ENCODE measurements around the gene MAL. TPM values are rescaled to one million over a fixed set of nuclear protein-coding genes. Genes with fewer than 3 reads are reported as not detected.
"Not testable (repeated sequence)": the region's sequence is repeated elsewhere in the genome, so short reads cannot be mapped to it uniquely, and the experiment has no call there.

The MAL gene
- total RNA-seq, 1 donor from 2014 or later: 4.4 TPM

- Histone ChIP-seq H3K4me3 (no peak overlapping the region), H3K27me3 (ENCODE audit: low read depth) (no peaks in the 10 kb centered on the region), H3K9me3 (replicated peaks) (no peaks in the 10 kb centered on the region), H3K27ac (replicated peaks) (no peak overlapping the region), H3K36me3 (peaks cover 81% of the 10 kb centered on the region), H3K4me1 (no peaks in the 10 kb centered on the region)
- no peak for DNase-seq
- TF ChIP-seq CTCF (IDR thresholded peaks at IDR 0.05; ENCODE audit: borderline replicate concordance): no peak
- intact Hi-C loops (cut with micrococcal nuclease): no loop called here
These were observed 61.9 kb downstream of the MAL start for GRCh38 chr2:95087379-95087778.

- H3K4me1 ChIP-seq: no peaks in the 10 kb centered on the region
- intact Hi-C loops (cut with micrococcal nuclease): no loop called here
- DNase-seq: no peak
- TF ChIP-seq CTCF (IDR thresholded peaks at IDR 0.05; ENCODE audit: borderline replicate concordance): no peak
- H3K27ac ChIP-seq (replicated peaks): no peak overlapping the region
- H3K4me3 ChIP-seq: no peak overlapping the region
- H3K27me3 ChIP-seq (ENCODE audit: low read depth): no peaks in the 10 kb centered on the region
- peaks cover 79% of the 10 kb centered on the region for H3K36me3 ChIP-seq
- H3K9me3 ChIP-seq (replicated peaks): no peaks in the 10 kb centered on the region
These were observed 66.5 kb downstream of the MAL start for GRCh38 chr2:95091885-95092555.

GRCh38 chr2:95098273-95098672 is 72.8 kb downstream of the MAL start:
- H3K27ac ChIP-seq (replicated peaks); H3K27me3 ChIP-seq (ENCODE audit: low read depth); intact Hi-C loops (cut with micrococcal nuclease); H3K4me1 ChIP-seq; DNase-seq; H3K4me3 ChIP-seq: not testable (repeated sequence)
- Histone ChIP-seq H3K36me3 (peaks cover 77% of the 10 kb centered on the region), H3K9me3 (replicated peaks) (peaks cover 13% of the 10 kb centered on the region)

GRCh38 chr2:95099910-95100309 is 74.4 kb downstream of the MAL start:
- Histone ChIP-seq H3K36me3 (peaks cover 77% of the 10 kb centered on the region), H3K4me3 (no peak overlapping the region), H3K27ac (replicated peaks) (no peak overlapping the region), H3K9me3 (replicated peaks) (peaks cover 13% of the 10 kb centered on the region), H3K4me1 (no peaks in the 10 kb centered on the region), H3K27me3 (ENCODE audit: low read depth) (no peaks in the 10 kb centered on the region)
- no peak for TF ChIP-seq CTCF (IDR thresholded peaks at IDR 0.05; ENCODE audit: borderline replicate concordance)
- no peak for DNase-seq
- intact Hi-C loops (cut with micrococcal nuclease): no loop called here

Other genes starting within 250 kb of the MAL start
- gene TEKT4, start 154.3 kb upstream of the MAL start, total RNA-seq: not detected
- gene MRPS5, start 96.1 kb downstream of the MAL start, total RNA-seq: 81.2 TPM
- gene ZNF514, start 134.1 kb downstream of the MAL start, total RNA-seq: 15.1 TPM
- gene ZNF2, start 140.1 kb downstream of the MAL start, total RNA-seq: 3.4 TPM
- gene ZNF892, start 181.8 kb downstream of the MAL start, total RNA-seq: 4.0 TPM
- 1.4 TPM for gene PROM2, start 248.7 kb downstream of the MAL start, total RNA-seq

All from left ventricle myocardium inferior (tissue), 1 donor.